Measurements from ENCODE around the gene RAPSN. TPM values are rescaled to one million over a fixed set of nuclear protein-coding genes. Genes with fewer than 3 reads are reported as not detected.

RAPSN gene
- total and polyA plus RNA-seq, 2 donors (not counting 3 experiments of a cell fraction or from before 2014, with no cell fraction given) = 0.18 to 1.6 TPM

- Histone ChIP-seq H3K9me3 (replicated peaks; ENCODE audit: control insufficient read depth, insufficient read depth, low read length) (no peaks in the 10 kb centered on the region), H3K36me3 (ENCODE audit: control insufficient read depth in 2 of 2, extremely low read depth in 1 of 2, insufficient read depth in 2 of 2, low read length in 2 of 2) (no peaks in the 10 kb centered on the region), H3K4me2 (ENCODE audit: insufficient read depth, low read length) (no peak overlapping the region), H3K9ac (replicated peaks; ENCODE audit: extremely low read depth, insufficient read depth, low read length) (no peak overlapping the region), H3K4me1 (ENCODE audit: control insufficient read depth, extremely low read depth, insufficient read depth, low read length) (no peaks in the 10 kb centered on the region), H3K9me1 (replicated peaks; ENCODE audit: control insufficient read depth, extremely low read depth, insufficient read depth, low read length) (no peaks in the 10 kb centered on the region), H3K79me2 (ENCODE audit: control insufficient read depth, insufficient read depth, low read length) (no peaks in the 10 kb centered on the region), H4K20me1 (replicated peaks; ENCODE audit: control insufficient read depth, extremely low read depth, insufficient read depth, low read length) (no peaks in the 10 kb centered on the region), H3K4me3 (replicated peaks in 1 of 3; ENCODE audit: insufficient read depth in 1 of 3, low read depth in 1 of 3, low read length in 3 of 3) (no peak overlapping the region), H3K27me3 (ENCODE audit: control insufficient read depth in 2 of 2, insufficient read depth in 2 of 2, low read length in 2 of 2) (no peaks in the 10 kb centered on the region), H3K27ac (ENCODE audit: insufficient read depth, low read depth, low read length) (no peak overlapping the region), H2AFZ (ENCODE audit: low read depth, low read length) (no peak overlapping the region)
- ChIA-PET CTCF (no interaction called here), POLR2A (no interaction called here)
- no peak for FAIRE-seq
- BruUV-seq (replicated peaks) = no TSS peak
- intact Hi-C loops (cut with micrococcal nuclease) (no loop called here), dilution Hi-C loops (cut with MboI; ENCODE audit: extremely low pct_ligation_motif_present, low sequenced_read_pairs) (no loop called here)
- DNase-seq (ENCODE audit: low read depth, low spot score) = no peak
- TF ChIP-seq, protein P1, sequence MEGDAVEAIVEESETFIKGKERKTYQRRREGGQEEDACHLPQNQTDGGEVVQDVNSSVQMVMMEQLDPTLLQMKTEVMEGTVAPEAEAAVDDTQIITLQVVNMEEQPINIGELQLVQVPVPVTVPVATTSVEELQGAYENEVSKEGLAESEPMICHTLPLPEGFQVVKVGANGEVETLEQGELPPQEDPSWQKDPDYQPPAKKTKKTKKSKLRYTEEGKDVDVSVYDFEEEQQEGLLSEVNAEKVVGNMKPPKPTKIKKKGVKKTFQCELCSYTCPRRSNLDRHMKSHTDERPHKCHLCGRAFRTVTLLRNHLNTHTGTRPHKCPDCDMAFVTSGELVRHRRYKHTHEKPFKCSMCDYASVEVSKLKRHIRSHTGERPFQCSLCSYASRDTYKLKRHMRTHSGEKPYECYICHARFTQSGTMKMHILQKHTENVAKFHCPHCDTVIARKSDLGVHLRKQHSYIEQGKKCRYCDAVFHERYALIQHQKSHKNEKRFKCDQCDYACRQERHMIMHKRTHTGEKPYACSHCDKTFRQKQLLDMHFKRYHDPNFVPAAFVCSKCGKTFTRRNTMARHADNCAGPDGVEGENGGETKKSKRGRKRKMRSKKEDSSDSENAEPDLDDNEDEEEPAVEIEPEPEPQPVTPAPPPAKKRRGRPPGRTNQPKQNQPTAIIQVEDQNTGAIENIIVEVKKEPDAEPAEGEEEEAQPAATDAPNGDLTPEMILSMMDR (IDR thresholded peaks at IDR 0.05; ENCODE audit: extremely low read depth in 1 of 2, insufficient read depth in 1 of 2, low read depth in 1 of 2, low read length in 2 of 2) = no peak
- TF ChIP-seq POLR2A (IDR thresholded peaks at IDR 0.05; ENCODE audit: low read depth, low read length) (no peak), POLR2AphosphoS5 (IDR thresholded peaks at IDR 0.05; ENCODE audit: insufficient read depth, low read depth, low read length) (no peak), EZH2 (IDR thresholded peaks at IDR 0.05; ENCODE audit: borderline replicate concordance, low read depth, low read length, severe bottlenecking) (no peak), JUN (IDR thresholded peaks at IDR 0.05; ENCODE audit: borderline replicate concordance, insufficient read depth, insufficient read length, low read depth) (no peak), GATA2 (IDR thresholded peaks at IDR 0.05; ENCODE audit: insufficient read depth, insufficient read length, low read depth, low read length) (no peak), FOS (IDR thresholded peaks at IDR 0.05; ENCODE audit: borderline replicate concordance, insufficient read depth, low read length) (no peak), MAX (IDR thresholded peaks at IDR 0.05; ENCODE audit: insufficient read depth, insufficient read length) (no peak), MYC (IDR thresholded peaks at IDR 0.05; ENCODE audit: low read depth, low read length) (no peak)
Observed at GRCh38 chr11:47431356-47432083, 17.4 kb downstream of the RAPSN start.

All from endothelial cell of umbilical vein (primary cell).